ENCODE measurements around the gene RESP18.
"Not testable (repeated sequence)": the region's sequence is repeated elsewhere in the genome, so short reads cannot be mapped to it uniquely, and the experiment has no call there.

The RESP18 gene

DNA sequence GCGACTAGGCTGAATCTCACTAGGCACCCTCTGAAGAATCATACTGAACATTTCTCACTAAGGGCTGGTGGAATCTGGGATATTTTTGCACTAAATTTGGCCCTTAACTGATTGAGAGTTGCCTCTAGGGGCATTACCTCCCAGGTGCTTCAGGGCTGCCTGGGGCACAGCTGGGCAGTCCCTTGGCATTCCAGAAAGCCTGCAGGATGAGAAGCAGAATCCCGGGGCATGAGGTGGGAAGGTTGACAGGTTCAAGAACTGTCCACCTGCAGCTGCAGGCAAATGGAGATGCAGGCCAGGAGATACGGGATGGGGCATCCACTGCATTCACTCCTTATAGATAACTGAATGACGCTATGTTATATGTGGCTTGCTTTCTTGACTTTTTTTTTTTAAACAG, 7.4 kb downstream of the RESP18 start:
- no peak for DNase-seq

DNA sequence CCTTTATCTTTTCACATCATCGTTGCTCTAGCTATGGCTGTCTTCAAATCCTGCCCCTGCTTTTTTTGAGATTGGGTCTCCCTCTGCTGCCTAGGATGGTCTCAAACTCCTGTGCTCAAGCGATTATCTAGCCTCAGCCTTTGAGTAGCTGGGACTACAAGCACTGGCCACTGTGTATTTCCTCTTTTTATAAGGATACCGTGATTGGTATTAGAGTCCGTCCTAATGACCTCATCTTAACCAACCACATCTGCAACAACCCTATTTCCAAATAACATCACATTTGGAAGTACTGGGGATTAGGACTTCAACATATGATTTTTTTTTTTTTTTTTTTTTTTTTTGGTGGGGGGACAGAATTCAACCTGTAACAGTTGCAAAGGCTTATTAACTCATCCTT, 9.1 kb downstream of the RESP18 start:
- no peak for DNase-seq

DNA sequence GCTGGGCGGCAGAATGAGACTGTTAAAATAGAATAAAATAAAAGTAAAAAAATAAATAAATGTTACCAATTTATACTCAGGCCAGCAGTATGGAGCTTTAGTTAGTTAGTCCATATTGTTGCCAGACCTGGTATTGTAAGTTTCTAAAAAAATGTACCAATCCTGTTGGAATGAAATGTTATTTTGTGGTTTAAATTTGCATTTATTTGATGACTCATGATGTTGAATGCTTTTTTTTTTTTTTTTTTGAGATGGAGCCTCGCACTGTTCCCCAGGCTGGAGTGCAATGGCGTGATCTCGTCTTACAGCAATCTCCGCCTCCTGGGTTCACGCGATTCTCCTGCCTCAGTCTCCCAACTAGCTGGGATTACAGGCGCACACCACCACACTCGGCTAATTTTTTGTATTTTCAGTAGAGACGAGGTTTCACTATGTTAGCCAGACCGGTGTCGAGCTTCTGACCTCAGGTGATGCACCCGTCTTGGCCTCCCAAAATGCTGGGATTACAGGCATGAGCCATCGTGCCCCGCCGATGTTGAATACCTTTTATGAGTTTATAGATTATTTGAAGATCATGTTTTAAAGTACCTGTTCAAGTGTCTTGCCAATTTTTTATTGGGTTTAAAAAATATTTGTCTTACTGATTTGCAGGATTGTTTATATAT, 17.6 kb downstream of the RESP18 start:
- no peak for DNase-seq

DNA sequence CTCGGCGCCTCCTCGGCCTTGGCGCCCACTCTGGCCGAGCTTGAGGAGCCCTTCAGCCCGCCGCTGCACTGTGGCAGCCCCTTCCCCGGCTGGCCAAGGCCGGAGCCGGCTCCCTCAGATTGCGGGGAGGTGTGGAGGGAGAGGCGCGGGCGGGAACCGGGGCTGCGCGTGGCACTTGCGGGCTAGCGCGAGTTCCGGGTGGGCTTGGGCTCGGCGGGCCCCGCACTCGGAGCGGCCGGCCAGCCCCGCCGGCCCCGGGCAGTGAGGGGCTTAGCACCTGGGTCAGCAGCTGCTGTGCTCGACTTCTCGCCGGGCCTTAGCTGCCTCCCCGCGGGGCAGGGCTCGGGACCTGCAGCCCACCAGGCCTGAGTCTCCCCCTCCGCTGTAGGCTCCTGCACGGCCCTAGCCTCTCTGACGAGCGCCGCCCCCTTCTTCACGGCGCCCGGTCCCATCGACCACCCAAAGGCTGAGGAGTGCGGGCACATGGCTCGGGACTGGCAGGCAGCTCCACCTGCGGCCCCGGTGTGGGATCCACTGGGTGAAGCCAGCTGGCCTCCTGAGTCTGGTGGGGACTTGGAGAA, 19.8 kb downstream of the RESP18 start:
- not testable (repeated sequence) for DNase-seq

DNA sequence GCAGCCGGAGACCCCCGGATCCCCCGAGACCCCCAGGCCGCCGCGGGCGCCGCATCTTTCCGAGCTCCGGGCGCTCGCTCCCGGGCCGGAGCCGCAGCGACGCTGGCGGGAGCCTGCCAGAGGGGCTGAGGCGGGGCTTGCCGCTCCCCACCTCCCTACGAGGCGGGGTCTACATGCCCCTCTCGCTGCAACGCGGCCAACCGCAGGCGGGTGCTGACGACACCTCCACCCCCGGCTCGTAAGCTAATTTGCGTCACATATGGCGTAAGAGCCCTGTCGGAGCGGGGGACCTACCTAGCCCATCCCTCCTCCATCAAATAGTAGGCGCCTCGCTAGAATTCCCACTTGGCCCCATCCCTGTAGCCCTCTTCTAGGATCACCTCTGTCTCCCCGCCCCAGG, 23.3 kb downstream of the RESP18 start, which contains the start of gene PTPRN:
Gene PTPRN (minus strand): TSS at position 124 of the 400 bp plus-strand sequence. CDS start 69 bp downstream, at position 55.
- no peak for DNase-seq

DNA sequence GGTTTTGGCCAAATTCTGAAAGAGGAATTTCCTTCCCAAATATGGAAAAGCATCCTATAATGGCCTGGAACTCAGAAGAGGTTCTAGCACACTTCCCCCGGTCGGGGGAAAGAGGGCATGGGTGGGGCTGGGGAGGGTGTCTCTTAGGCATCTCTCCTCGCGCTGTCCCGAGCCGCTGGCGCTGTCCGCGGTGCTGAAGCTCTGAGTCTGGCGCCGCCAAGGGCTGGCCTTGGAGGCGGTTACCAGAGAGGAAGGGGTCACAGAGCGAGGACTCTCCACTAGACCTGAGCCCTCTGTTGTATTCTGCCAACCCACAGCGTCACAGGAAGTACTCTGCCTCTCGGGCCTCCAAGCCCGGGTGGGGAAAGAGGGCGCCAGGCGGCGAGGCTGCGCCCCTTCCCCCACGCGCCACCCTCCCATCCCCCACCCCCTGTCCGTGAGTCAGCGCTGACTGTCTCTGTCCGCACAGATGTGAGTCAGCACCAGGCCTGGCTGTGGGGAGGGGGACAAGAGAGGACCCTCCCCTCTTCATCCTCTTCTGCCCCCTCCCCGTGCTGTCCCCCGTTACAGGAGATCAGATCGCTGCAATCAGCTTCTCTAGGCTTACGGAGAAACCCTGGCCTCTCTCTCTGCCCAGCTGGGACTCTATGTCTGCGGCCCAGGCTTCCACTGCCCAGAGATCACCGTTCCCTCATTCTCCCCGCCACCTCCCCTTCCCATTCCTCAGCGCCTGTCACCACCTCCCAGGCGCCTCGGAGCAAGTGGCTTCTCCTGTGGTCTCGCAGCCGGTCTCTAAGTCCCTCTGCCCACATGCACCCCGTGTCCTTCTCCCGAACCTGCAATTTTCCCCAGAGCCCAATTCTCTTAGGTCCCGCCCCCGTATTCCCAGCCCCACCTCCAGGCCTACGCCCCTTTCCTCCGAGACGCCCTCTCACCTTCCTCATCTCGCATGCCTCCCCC, 24.1 kb downstream of the RESP18 start:
- peak; percentile 76 for DNase-seq

DNA sequence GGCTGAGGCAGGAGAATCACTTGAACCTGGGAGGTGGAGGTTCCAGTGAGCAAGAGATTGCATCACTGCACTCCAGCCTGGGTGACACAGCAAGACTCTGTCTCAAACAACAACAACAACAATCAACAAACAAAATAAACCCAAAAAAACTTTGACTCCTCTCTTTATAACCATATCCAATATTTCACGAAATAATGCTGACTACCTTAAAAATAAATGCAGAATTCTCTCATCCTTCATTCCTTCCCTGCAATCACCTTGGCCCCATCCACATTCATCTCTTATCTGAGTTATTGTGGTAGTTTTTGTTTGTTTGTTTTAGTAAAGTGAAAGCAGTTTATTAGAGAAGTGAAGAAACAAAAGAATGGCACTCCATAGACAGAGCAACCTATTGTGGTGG, 26.5 kb downstream of the RESP18 start:
- DNase-seq = no peak

DNA sequence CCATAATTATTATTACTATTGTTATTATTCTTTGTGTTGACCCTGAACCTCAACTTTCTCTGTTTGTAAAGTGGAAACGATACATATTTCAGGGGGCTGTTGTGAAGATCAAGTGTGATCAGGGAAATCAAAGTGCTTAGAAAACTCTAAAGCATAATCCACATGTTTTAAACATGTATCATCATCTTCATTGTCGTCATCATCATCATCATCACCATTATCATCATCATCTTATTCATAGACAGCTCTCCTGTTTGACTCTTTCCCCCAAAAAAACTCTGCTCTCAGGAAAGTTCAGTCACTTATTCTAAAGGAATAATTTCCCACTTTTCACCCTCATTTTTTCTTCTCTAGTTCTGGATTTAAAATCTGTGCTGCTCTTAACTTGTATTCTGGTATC, 28.3 kb downstream of the RESP18 start:
- DNase-seq = no peak

DNA sequence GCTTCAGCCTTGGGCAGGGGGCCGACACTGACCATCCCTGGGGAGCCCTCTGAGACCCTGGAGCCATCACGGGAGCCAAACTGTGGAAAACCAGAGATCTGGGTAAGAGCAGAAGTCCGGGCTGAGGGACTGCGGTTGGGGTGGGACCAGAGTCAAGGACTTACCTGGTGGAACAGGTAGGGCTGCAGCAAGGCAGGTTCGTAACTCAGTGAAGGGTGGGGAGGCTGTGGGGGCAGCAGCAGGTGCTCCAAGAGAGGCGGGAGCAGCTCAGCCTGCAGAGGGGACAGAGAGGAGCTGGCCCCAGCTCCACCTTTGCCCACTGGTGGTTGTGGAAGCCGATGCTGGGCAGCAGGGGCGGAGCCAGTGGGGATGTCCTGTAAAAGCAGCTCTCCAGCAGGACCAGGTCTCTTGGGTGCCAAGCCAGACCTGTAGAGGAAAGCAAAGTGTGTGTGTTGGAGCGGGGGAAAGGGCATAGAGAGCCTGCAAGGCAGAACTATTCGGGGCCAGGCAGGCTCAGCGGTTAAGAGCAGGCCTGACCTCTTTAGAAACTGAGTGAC, 30.1 kb downstream of the RESP18 start:
- DNase-seq = no peak

DNA sequence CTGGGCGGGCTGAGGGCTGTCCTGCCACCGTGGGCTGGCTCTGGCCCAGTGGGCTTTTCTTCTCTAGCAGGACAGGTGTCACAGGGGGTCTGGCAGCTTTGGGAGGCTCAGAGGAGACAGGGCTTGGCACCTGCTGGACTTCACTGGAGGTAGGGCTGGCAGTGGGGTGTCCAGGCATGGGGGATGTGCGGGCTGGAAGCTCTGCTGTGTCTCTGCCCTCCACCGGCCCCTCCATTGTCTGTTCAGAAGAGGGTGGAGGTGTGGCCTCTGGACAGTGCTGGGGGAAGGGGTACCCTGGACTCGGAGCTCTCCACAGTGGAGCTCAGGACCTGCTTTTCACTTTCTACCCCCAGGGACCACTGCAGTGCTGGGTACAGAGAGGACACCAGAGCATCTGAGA, 32.5 kb downstream of the RESP18 start:
- DNase-seq = no peak

DNA sequence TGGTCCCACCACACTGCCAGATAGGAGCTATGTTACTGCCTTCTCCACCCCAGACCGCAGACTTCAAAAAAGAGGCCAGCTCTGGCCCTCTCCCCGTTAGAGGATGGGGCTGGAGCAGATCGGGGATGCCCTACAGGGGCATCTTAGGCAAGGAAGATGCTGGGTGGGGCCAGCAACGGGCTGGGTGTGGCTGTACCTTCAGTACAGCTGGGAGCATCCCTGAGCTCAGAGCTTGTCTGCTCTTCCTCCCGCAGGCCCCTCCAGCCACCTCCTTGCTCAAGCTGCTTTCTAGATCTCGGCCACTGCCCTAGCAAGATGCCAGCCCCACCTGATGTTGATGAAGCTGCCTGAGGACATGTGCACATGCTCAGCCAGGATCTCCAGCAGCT, 33.2 kb downstream of the RESP18 start:
- DNase-seq = no peak

DNA sequence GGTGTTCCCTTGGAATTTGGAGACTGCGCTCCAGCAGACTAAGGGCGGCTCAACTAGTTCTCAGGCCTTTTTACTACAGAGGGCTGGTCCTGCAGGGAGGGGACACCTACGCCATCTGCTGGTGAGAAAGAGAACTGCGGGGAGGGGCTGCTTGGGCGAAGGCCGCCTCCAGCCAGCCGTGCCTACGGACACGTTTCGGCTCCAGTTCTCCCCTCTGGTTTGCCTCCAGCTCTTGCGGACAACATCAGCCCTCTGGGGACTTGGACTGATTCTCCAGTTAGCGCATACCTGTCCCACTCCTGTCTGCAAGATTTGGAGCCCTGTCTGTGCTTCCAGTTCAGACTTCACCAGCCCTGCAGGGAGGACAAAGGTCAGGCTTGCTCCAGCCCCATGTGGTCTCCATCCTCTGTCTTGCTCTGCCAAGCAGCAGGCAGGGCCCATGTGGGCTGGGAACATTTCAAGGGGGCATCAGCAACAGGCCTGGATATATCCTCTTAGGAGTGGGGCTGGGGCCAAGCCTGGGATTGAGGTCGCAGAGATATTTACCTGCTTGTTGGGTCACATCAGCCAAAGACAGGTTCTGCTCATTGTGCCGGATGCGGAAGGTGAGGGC, 33.7 kb downstream of the RESP18 start:
- peak; percentile 90 for DNase-seq

DNA sequence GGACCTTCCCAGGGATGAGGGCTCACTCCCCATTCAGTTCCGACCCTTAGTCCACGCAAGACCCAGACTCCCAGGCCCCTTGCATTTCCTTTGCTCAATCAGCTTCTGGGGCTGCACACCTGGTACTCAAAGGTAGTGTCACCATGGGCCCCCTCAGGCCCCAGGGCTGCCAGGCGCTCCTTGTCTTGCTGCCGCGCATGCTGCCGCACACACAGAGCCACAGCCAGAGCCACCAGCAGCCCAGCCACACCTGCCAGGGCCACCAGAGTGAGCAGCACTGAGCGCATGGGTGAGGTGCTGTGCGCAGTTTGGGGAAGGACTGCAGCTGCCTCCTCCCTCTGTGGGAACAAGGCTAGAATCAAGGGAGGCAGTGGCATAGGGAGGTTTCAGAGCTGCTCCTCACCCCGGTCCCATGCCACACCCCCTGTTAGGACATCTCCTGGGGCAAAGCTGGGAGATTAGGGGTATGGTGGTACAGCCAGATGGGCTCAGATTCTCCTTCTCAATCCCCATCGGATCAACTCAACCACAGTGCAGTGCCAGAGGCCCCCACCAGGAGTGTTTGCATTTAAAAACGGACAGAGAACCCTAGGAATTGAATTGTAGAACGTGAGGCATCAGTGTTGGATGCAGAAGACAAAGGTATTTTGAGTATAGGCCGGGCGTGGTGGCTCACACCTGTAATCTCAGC, 34.6 kb downstream of the RESP18 start:
- no peak for DNase-seq

DNA sequence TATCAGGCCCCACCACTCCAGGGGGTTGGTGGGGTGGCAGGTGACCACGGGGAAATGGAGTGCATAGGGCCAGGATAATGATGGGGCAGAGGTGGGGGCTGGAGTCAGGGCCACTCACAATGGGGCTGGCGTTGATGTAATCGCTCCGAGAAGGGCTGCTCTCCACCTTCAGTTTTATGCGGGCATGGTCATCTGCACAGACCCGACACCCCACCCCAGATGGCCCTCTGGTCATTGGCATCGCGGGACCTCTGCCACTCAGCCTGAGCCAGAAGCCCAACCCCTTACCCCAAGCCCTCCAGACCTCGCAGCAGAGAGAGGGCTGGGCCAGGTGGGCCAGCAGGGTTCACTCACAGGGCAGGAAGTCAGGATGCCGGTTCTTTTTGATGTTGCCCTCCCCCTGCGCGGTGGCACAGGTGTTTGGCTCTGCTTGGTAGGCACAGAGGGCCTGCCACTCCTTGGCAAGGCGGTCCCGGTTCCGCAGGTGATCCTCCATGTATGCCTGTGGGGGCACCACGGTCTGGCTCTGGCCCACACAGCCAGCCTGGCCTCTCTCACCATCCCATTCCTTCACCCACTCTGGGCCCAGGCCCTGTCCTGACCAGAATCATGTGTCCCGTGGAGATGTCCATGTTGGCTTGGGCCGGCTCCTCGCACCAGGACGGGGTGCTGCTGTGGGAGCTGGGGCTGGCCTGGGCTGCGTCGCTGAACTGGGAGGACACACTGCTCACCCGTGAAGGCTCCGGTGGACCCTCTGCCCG, 35.7 kb downstream of the RESP18 start:
- peak; percentile 32 for DNase-seq

DNA sequence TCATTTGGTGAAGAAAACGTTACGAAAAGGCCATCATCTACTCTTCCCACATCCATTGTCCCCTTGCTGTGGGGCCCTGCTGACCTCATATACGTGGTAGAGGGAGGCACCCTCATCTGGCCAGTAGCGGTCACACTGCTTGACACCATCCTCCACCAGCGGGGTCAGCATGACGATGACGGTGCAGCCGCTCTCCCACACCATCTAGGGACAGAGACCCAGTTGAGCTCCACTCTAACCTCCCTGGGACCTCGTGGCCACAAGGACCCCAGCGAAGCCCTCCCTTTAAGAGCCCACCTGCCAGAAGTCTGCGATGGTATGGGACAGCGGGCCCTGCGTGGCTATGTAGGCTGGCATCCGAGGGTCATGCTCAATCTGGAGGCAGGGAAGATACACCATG, 36.4 kb downstream of the RESP18 start:
- DNase-seq = no peak

DNA sequence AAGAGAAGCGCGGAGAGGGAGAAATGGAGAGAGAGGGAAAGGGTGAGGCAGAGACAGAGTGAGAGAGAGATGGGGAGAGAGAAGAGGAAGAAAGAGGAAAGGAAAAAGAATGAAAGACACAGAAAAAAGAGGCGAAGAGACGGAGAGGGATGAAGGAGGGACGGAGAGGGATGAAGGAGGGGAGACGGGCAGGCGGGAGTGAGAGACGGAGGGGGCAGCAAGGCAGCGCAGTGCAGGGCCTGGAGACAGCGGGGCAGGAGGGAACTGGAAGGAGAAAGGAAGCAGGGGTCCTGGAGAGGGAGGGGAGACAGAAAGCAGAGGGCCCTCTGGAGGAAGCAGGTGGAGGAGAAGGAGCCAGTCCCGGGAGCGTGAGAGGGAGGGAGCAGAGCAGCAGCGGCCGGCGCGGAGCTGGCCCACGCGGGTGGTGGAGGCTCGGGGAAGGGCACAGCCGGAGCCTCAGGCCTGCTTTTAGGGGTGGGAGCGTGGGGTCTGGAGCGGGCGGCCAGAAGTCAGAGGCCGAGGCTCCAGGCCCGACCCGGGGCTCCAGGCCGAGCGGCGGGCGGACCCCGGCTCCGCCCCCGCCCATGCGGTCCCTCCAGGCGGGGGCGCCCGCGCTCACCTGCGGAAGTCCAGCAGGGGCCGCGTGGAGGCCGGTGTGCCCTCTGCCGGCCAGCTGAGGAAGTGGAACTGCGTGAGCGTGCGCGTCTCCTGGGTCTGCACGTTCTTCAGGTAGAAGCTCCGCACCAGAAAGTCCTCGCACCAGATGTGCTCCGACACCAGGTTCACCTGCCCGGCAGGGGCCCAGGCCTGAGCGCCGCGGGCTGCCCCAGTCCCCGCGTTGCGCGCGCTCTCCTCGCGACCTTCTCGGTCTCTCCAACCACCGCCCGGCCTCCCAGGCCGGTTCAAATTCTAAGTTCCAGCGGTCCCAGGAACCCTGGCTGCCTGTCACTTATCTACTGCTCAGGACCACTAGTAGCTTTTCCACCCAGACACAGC, 37.9 kb downstream of the RESP18 start:
- peak; percentile 94 for DNase-seq

DNA sequence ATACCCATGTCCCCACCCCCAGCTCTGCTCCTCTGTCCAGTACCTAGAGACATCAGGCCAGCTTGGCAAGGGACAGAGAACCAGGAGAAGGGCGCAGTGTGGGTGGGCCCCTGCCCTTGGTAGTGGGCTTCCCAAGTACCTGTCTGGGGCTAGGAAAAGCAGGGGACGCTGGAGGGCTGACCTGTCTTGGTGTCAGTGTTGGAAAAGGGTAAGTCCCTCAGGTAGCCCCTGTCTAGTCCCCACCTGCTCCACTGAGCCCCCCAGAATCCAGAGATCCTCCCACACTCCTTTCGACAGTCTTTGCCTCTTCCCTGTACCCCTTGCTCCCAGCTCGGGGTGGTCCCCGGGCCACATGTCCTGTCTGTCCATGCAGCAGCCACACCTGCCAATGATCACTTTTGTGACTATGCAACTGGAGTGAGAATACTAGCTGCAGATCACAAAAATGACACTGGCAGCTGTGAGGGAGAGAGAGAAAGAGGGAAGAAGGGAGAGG, 38.8 kb downstream of the RESP18 start:
- DNase-seq = no peak

DNA sequence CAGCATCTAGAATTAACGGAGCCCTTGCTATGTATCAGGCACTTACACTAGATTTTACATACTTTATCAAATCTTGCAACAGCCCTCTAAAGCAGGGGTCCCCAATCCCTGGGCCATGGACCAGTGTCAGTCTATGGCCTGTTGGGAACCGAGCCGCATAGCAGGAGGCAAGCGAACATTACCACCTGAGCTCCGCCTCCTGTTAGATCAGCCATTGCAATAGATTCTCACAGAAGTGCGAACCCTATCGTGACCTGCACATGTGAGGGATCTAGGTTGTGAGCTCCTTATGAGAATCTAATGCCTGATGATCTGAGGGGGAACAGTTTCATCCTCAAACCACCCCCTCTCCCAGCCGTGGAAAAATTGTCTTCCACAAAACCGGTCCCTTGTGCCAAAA, 39.9 kb downstream of the RESP18 start:
- DNase-seq = no peak

DNA sequence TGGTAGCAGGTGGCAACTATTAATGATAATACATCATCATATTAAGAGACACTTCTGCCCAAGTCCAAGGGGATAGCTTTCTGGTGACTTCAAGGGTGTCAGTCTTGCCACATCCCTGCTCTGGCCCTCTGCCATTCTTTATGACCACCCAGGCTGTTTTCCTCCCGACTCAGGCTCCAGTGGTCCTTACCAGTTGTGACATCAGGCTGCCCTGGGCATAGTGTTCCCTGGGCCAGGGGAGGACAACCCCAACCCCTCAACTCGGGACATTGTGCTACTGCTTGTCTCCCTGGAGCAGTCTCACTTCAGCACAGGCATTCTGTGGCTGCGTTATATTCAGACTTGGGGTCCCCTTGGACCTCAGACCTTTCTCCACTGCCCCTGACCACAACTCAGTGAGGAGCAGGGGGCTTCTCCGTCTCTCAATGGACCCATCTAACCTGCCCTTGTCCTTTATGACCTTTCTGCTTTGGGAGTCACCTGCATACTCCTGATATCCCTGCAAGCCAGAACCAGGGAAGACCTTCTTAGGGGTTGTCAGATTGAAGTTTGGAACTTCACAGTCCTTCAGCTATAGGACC, 40.5 kb downstream of the RESP18 start:
- DNase-seq = no peak

DNA sequence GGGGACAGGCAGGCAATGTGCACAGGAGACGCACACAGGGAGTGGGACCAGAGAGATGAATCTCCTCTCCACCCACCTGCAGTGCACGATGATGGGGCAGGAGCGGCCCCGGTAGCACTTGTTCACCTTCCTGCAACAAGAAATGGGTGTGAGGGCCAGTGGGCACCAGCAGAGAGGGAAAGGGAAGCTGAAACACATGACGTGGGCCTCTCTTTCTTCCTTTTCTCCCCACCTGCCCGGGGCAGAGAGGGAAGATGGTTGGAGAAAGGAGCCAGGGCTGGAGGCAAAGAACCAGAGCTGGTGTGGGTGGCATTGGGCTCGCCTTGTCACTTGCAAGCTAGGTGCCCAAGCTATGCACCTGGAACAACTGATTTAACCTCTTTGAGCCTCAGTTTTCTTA, 41.1 kb downstream of the RESP18 start:
- no peak for DNase-seq

All from CD4-positive, alpha-beta T cell treated with Interleukin-17A for 4 hours (primary cell).